ENCODE data around the gene CCDC71L. TPM values are rescaled to one million over a fixed set of nuclear protein-coding genes. Genes with fewer than 3 reads are reported as not detected.

The CCDC71L gene
- total RNA-seq, 1 donor from 2014 or later: 22.0 TPM

GRCh38 chr7:106671160-106671559 is 10.2 kb upstream of the CCDC71L start:
- no peaks in the 10 kb centered on the region for H3K4me1 Mint-ChIP-seq (ENCODE audit: low read depth)
- TF ChIP-seq CTCF (IDR thresholded peaks at IDR 0.05): no peak
- peaks cover 7% of the 10 kb centered on the region for H3K9me3 Mint-ChIP-seq (ENCODE audit: low read depth)
- H3K27me3 Mint-ChIP-seq (ENCODE audit: low read depth): no peaks in the 10 kb centered on the region
- DNase-seq (ENCODE audit: low spot score): no peak
- no peak overlapping the region for H3K27ac Mint-ChIP-seq (ENCODE audit: unreplicated experiment)
- H3K36me3 Mint-ChIP-seq (ENCODE audit: low read depth): peaks cover 2% of the 10 kb centered on the region
- no peak overlapping the region for H3K4me3 Mint-ChIP-seq (ENCODE audit: unreplicated experiment)

- Mint-ChIP-seq H3K4me1 (ENCODE audit: low read depth) (no peaks in the 10 kb centered on the region), H3K36me3 (ENCODE audit: low read depth) (no peaks in the 10 kb centered on the region), H3K4me3 (ENCODE audit: unreplicated experiment) (no peak overlapping the region), H3K27ac (ENCODE audit: unreplicated experiment) (no peak overlapping the region), H3K27me3 (ENCODE audit: low read depth) (no peaks in the 10 kb centered on the region), H3K9me3 (ENCODE audit: low read depth) (peaks cover 12% of the 10 kb centered on the region)
- no peak for TF ChIP-seq CTCF (IDR thresholded peaks at IDR 0.05)
- DNase-seq (ENCODE audit: low spot score): no peak
Measured at GRCh38 chr7:106668861-106669524, 8.0 kb upstream of the CCDC71L start.

- Mint-ChIP-seq H3K4me1 (ENCODE audit: low read depth) (no peaks in the 10 kb centered on the region), H3K27me3 (ENCODE audit: low read depth) (no peaks in the 10 kb centered on the region), H3K36me3 (ENCODE audit: low read depth) (no peaks in the 10 kb centered on the region), H3K4me3 (ENCODE audit: unreplicated experiment) (no peak overlapping the region), H3K9me3 (ENCODE audit: low read depth) (peaks cover 5% of the 10 kb centered on the region), H3K27ac (ENCODE audit: unreplicated experiment) (no peak overlapping the region)
- no peak for DNase-seq (ENCODE audit: low spot score)
- no peak for TF ChIP-seq CTCF (IDR thresholded peaks at IDR 0.05)
Measured at GRCh38 chr7:106666353-106666752, 5.4 kb upstream of the CCDC71L start.

- H3K36me3 Mint-ChIP-seq (ENCODE audit: low read depth): no peaks in the 10 kb centered on the region
- no peak overlapping the region for H3K4me3 Mint-ChIP-seq (ENCODE audit: unreplicated experiment)
- peaks cover 7% of the 10 kb centered on the region for H3K4me1 Mint-ChIP-seq (ENCODE audit: low read depth)
- no peaks in the 10 kb centered on the region for H3K27me3 Mint-ChIP-seq (ENCODE audit: low read depth)
- H3K27ac Mint-ChIP-seq (ENCODE audit: unreplicated experiment): no peak overlapping the region
- peaks cover 5% of the 10 kb centered on the region for H3K9me3 Mint-ChIP-seq (ENCODE audit: low read depth)
- no peak for TF ChIP-seq CTCF (IDR thresholded peaks at IDR 0.05)
- no peak for DNase-seq (ENCODE audit: low spot score)
Measured at GRCh38 chr7:106664343-106664742, 3.4 kb upstream of the CCDC71L start.

- peaks cover 34% of the 10 kb centered on the region for H3K4me1 Mint-ChIP-seq (ENCODE audit: low read depth)
- peak overlapping the region; percentile 54 for H3K27ac Mint-ChIP-seq (ENCODE audit: unreplicated experiment)
- TF ChIP-seq CTCF (IDR thresholded peaks at IDR 0.05): peak; percentile 90
- peak overlapping the region; percentile 81 for H3K4me3 Mint-ChIP-seq (ENCODE audit: unreplicated experiment)
- no peaks in the 10 kb centered on the region for H3K9me3 Mint-ChIP-seq (ENCODE audit: low read depth)
- no peaks in the 10 kb centered on the region for H3K27me3 Mint-ChIP-seq (ENCODE audit: low read depth)
- no peaks in the 10 kb centered on the region for H3K36me3 Mint-ChIP-seq (ENCODE audit: low read depth)
- peak; percentile 92 for DNase-seq (ENCODE audit: low spot score)
Measured at GRCh38 chr7:106659963-106660861, 746 bp downstream of the CCDC71L start.

Data from chondrocyte (in vitro differentiated cells).